DND-41 (cell line): ENCODE measurements around the gene MVB12B.

Experiments
- ATAC-seq: fragments of 200-7000 bp; cut with Tn5 transposase; 3 replicates; pipeline ENCODE4 v1.9.1; 2021; ENCODE audit warnings: low read depth; ENCODE audit not compliant: insufficient read depth
- DNase-seq: peaks from one replicate; pipeline ENCODE4 v3.0.0-alpha.2; 2020
- H2AFZ ChIP-seq: 2 replicates; pipeline ENCODE4 v1.6.0; 2012; ENCODE audit warnings: low read depth, low read length
- H3K27ac ChIP-seq: 2 replicates; pipeline ENCODE4 v1.5.1; 2012; ENCODE audit warnings: low read length, inconsistent platforms
- H3K27me3 ChIP-seq: fragments of 200-600 bp; sonication (generic); 2 replicates; pipeline ENCODE4 v1.6.0; 2012; ENCODE audit warnings: low read length, mild to moderate bottlenecking, inconsistent platforms; ENCODE audit not compliant: insufficient read depth, poor library complexity
- H3K36me3 ChIP-seq: 2 replicates; pipeline ENCODE4 v1.5.1; 2012; ENCODE audit warnings: low read length, inconsistent platforms; ENCODE audit not compliant: insufficient read depth
- H3K4me1 ChIP-seq: 2 replicates; pipeline ENCODE4 v1.5.1; 2012; ENCODE audit warnings: mild to moderate bottlenecking, low read length; ENCODE audit not compliant: insufficient read depth
- H3K4me2 ChIP-seq: 2 replicates; pipeline ENCODE4 v1.6.0; 2012; ENCODE audit warnings: mild to moderate bottlenecking, moderate library complexity, low read length, inconsistent platforms; ENCODE audit not compliant: insufficient read depth
- H3K4me3 ChIP-seq, 2 experiments: fragments of 200-600 bp in 1 of 2; shearing (Covaris generic) in 1 of 2; 2 replicates each; pipeline ENCODE4 v1.5.1; 2012 to 2016; ENCODE audit warnings: inconsistent platforms in 2 of 2, low read length in 2 of 2, mild to moderate bottlenecking in 2 of 2, low read depth in 1 of 2, moderate library complexity in 1 of 2
- H3K79me2 ChIP-seq: 2 replicates; pipeline ENCODE4 v1.6.0; 2012; ENCODE audit warnings: low read length, inconsistent platforms; ENCODE audit not compliant: insufficient read depth
- H3K9ac ChIP-seq: 2 replicates; pipeline ENCODE4 v1.6.0; 2012; ENCODE audit warnings: low read depth, mild to moderate bottlenecking, inconsistent platforms, low read length, moderate library complexity
- H3K9me3 ChIP-seq: 2 replicates; pipeline ENCODE4 v1.5.1; 2012; ENCODE audit warnings: low read length, moderate library complexity, mild to moderate bottlenecking, inconsistent platforms; ENCODE audit not compliant: insufficient read depth, severe bottlenecking
- H4K20me1 ChIP-seq: 2 replicates; pipeline ENCODE4 v1.6.0; 2012; ENCODE audit warnings: low read length; ENCODE audit not compliant: insufficient read depth
- CTCF ChIP-seq: IDR thresholded peaks from 2 replicates; pipeline ENCODE4 v1.5.1; 2012; ENCODE audit warnings: borderline replicate concordance, low read length, moderate library complexity, mild to moderate bottlenecking; ENCODE audit not compliant: poor library complexity, severe bottlenecking; ENCODE audit errors: extremely low read depth
- EZH2 ChIP-seq: IDR thresholded peaks from 3 replicates; pipeline ENCODE4 v1.6.1; 2012; ENCODE audit warnings: borderline replicate concordance, low read depth, mild to moderate bottlenecking, moderate library complexity, low read length, inconsistent platforms; ENCODE audit not compliant: severe bottlenecking

MVB12B gene

GRCh38 chr9:126392662-126393371 lies 66.2 kb downstream of the MVB12B start:
- ATAC-seq (no peak), DNase-seq (no peak)
- no peak overlapping the region for H3K9ac ChIP-seq
- TF ChIP-seq CTCF (no peak), EZH2 (no peak)
- H3K27ac ChIP-seq: no peak overlapping the region
- H3K4me3 ChIP-seq: no peak overlapping the region
- H4K20me1 ChIP-seq: 0 out of 2 replicates have a peak, but pooled peaks cover 4% of the 10 kb centered on the region
- no peaks in the 10 kb centered on the region for H3K9me3 ChIP-seq
- no peaks in the 10 kb centered on the region for H3K79me2 ChIP-seq
- H3K4me1 ChIP-seq: 0 out of 2 replicates have a peak, but pooled peaks cover 3% of the 10 kb centered on the region
- H3K4me2 ChIP-seq: no peak overlapping the region
- H3K36me3 ChIP-seq: peaks cover 17% of the 10 kb centered on the region; the same call in 1 of the 2 replicates
- H2AFZ ChIP-seq: no peak overlapping the region
- H3K27me3 ChIP-seq: no peaks in the 10 kb centered on the region

- Histone ChIP-seq H3K79me2 (no peaks in the 10 kb centered on the region), H4K20me1 (peaks cover 4% of the 10 kb centered on the region; the same call in 1 of the 2 replicates), H3K9me3 (no peaks in the 10 kb centered on the region), H3K9ac (no peak overlapping the region), H3K27me3 (no peaks in the 10 kb centered on the region), H2AFZ (no peak overlapping the region), H3K4me2 (no peak overlapping the region), H3K4me1 (0 out of 2 replicates have a peak, but pooled peaks cover 3% of the 10 kb centered on the region), H3K4me3 (no peak overlapping the region), H3K36me3 (peaks cover 17% of the 10 kb centered on the region; the same call in 1 of the 2 replicates), H3K27ac (no peak overlapping the region)
- no peak for DNase-seq
- ATAC-seq: no peak
- TF ChIP-seq CTCF (no peak), EZH2 (no peak)
Measured at GRCh38 chr9:126393876-126394275, 67.2 kb downstream of the MVB12B start.

DNA sequence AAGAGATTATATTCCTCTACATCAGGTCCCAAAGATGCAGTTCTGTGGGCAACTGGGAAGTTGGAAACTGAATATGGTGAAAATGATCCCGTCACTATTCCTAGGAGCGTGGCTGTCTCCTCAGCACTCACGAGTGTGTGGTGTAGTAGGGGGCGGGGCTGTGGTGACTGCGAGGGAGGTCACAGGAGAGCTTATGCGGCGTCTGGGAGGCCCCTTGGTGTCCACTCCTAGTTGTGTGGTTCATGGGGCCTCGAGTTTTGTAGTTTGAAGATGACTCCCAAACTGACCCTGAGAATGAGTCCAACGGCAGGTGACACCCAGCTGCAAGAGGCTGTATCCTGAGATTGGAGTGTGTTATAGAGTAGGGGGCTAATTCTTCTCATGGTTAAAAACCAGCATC lies 68.2 kb downstream of the MVB12B start:
- no peak overlapping the region for H3K4me3 ChIP-seq
- peaks cover 17% of the 10 kb centered on the region; the same call in 1 of the 2 replicates for H3K36me3 ChIP-seq
- H3K27ac ChIP-seq: no peak overlapping the region
- no peak overlapping the region for H2AFZ ChIP-seq
- no peak for TF ChIP-seq EZH2
- no peak for TF ChIP-seq CTCF
- H3K4me1 ChIP-seq: 0 out of 2 replicates have a peak, but pooled peaks cover 3% of the 10 kb centered on the region
- no peak overlapping the region for H3K9ac ChIP-seq
- peaks cover 12% of the 10 kb centered on the region; the same call in 1 of the 2 replicates for H4K20me1 ChIP-seq
- H3K4me2 ChIP-seq: no peak overlapping the region
- DNase-seq (no peak), ATAC-seq (no peak)
- no peaks in the 10 kb centered on the region for H3K27me3 ChIP-seq
- H3K9me3 ChIP-seq: no peaks in the 10 kb centered on the region
- no peaks in the 10 kb centered on the region for H3K79me2 ChIP-seq
